B cell (primary cell): ENCODE measurements around the gene ESPL1. TPM values are rescaled to one million over a fixed set of nuclear protein-coding genes. Genes with fewer than 3 reads are reported as not detected.
A peak's percentile ranks its signal among the peaks of the same experiment; 100 is the strongest.

Experiments used
- ATAC-seq: fragments of 200-7000 bp; cut with Tn5 transposase; one replicate; pipeline ENCODE4 v1.10.0; 2021; ENCODE audit warnings: low read depth, mild to moderate bottlenecking, moderate number of reproducible peaks, moderate library complexity
- CTCF ChIA-PET: fragments of 350-600 bp; sonication (Branson Sonifier 250); formaldehyde crosslinking; loops from one replicate; lab custom pipeline; 2021; ENCODE audit warnings: antibody characterized with exemption, inconsistent platforms; lab: Charles Lee
- POLR2A ChIA-PET: fragments of 350-600 bp; sonication (Branson Sonifier 250); formaldehyde crosslinking; loops from one replicate; lab custom pipeline; 2021; ENCODE audit warnings: antibody characterized with exemption; lab: Charles Lee
- DNase-seq: peaks from one replicate; pipeline ENCODE4 v3.0.0; 2013
- H2AFZ ChIP-seq: 2 replicates; pipeline ENCODE4 v1.6.1; 2012; ENCODE audit warnings: mild to moderate bottlenecking, low read depth, low read length; ENCODE audit not compliant: insufficient read depth, poor library complexity, severe bottlenecking
- H3K27ac ChIP-seq, 2 donors: 1 replicate in 1 of 2; 2 replicates in 1 of 2; pipeline ENCODE4 v1.5.1; 2012 to 2013; ENCODE audit warnings: low read length in 2 of 2, mild to moderate bottlenecking in 2 of 2, moderate library complexity in 1 of 2
- H3K27me3 ChIP-seq, 4 experiments: fragments of 200-600 bp in 1 of 4; sonication (generic) in 1 of 4; replicated peaks in 1 of 4; 1 replicate in 2 of 4; 2 replicates in 2 of 4; pipeline versions ENCODE4 v1.6.1 to v1.7.0; 2013 to 2016; ENCODE audit warnings: low read length in 3 of 4, mild to moderate bottlenecking in 2 of 4, mixed read lengths in 1 of 4, moderate library complexity in 1 of 4; ENCODE audit not compliant: insufficient read depth in 4 of 4, control insufficient read depth in 3 of 4; ENCODE audit errors: control extremely low read depth in 1 of 4
- H3K36me3 ChIP-seq, 2 experiments: replicated peaks in 1 of 2; 1 replicate in 1 of 2; 2 replicates in 1 of 2; pipeline versions ENCODE4 v1.6.1 to v1.7.1; 2013; ENCODE audit warnings: low read length in 1 of 2; ENCODE audit not compliant: insufficient read depth in 2 of 2, control insufficient read depth in 1 of 2; ENCODE audit errors: control extremely low read depth in 1 of 2, extremely low read depth in 1 of 2
- H3K4me1 ChIP-seq, 2 donors: fragments of 200-600 bp in 1 of 2; sonication (generic) in 1 of 2; 1 replicate in 1 of 2; 2 replicates in 1 of 2; pipeline versions ENCODE4 v1.5.1 to v1.6.1; 2013 to 2017; ENCODE audit warnings: low read length in 2 of 2; ENCODE audit not compliant: control insufficient read depth in 2 of 2, insufficient read depth in 2 of 2
- H3K4me2 ChIP-seq: replicated peaks from 2 replicates; pipeline ENCODE3; 2012; ENCODE audit warnings: mild to moderate bottlenecking, low read depth, low read length; ENCODE audit not compliant: poor library complexity, severe bottlenecking
- H3K4me3 ChIP-seq, 5 experiments: fragments of 200-600 bp in 1 of 5; sonication (generic) in 1 of 5; 1 replicate in 3 of 5; 2 replicates in 2 of 5; pipeline versions ENCODE4 v1.5.1 to v1.7.0; 2011 to 2016; ENCODE audit warnings: low read length in 4 of 5, mild to moderate bottlenecking in 4 of 5, low read depth in 2 of 5, control low read depth in 1 of 5, moderate library complexity in 1 of 5; ENCODE audit not compliant: insufficient read depth in 1 of 5; ENCODE audit errors: control extremely low read depth in 1 of 5, extremely low read depth in 1 of 5
- H3K79me2 ChIP-seq: fragments of 200-600 bp; sonication (generic); one replicate; pipeline ENCODE4 v1.6.0; 2016; ENCODE audit warnings: low read length; ENCODE audit not compliant: control insufficient read depth, insufficient read depth
- H3K9ac ChIP-seq: fragments of 200-600 bp; sonication (generic); 2 replicates; pipeline ENCODE4 v1.6.1; 2017; ENCODE audit warnings: mild to moderate bottlenecking, low read length, moderate library complexity
- H3K9me3 ChIP-seq, 3 donors: one replicate each; pipeline versions ENCODE4 v1.6.1 to v1.7.1; 2013; ENCODE audit warnings: low read length in 2 of 3; ENCODE audit not compliant: control insufficient read depth in 2 of 3, insufficient read depth in 1 of 3; ENCODE audit errors: control extremely low read depth in 1 of 3
- H4K20me1 ChIP-seq: 2 replicates; pipeline ENCODE4 v1.6.0; 2012; ENCODE audit warnings: mild to moderate bottlenecking, low read length; ENCODE audit not compliant: insufficient read depth, control insufficient read depth, poor library complexity, severe bottlenecking
- H3K27ac Mint-ChIP-seq: one replicate; pipeline ENCODE4 v1.8.0; 2021; ENCODE audit warnings: mixed read lengths
- H3K27me3 Mint-ChIP-seq: one replicate; pipeline ENCODE4 v1.8.0; 2021; ENCODE audit warnings: mixed read lengths
- H3K4me1 Mint-ChIP-seq: one replicate; pipeline ENCODE4 v1.8.0; 2021; ENCODE audit warnings: mixed read lengths
- H3K4me3 Mint-ChIP-seq: one replicate; pipeline ENCODE4 v1.8.0; 2021; ENCODE audit warnings: mixed read lengths
- H3K9me3 Mint-ChIP-seq: one replicate; pipeline ENCODE4 v1.8.0; 2022; ENCODE audit warnings: mixed read lengths; ENCODE audit not compliant: insufficient read depth
- CTCF ChIP-seq: fragments of 200-600 bp; IDR thresholded peaks from one replicate; pipeline ENCODE4 v1.8.0; 2022; ENCODE audit warnings: antibody characterized with exemption, mild to moderate bottlenecking
- EZH2 ChIP-seq: IDR thresholded peaks from 2 replicates; pipeline ENCODE4 v1.6.1; 2012; ENCODE audit warnings: borderline replicate concordance, low read depth, mild to moderate bottlenecking, moderate library complexity, low read length; ENCODE audit not compliant: insufficient read depth, poor library complexity, severe bottlenecking
- WGBS: methylation state at CpG from one replicate; pipeline ENCODE4 v1.1.5; 2013; ENCODE audit warnings: missing lambda C conversion rate; ENCODE audit not compliant: insufficient coverage; 5-methylcytosine and 5-hydroxymethylcytosine counted together
- intact Hi-C: fragments of 100-400 bp; cut with micrococcal nuclease; formaldehyde crosslinking; loops from one replicate; pipeline ENCODE4 v1.10.0; 2022
- polyA plus RNA-seq: library from polyadenylated mRNA; depleted of rRNA; stranded (reverse); fragments of >200 nt; gene quantifications from 2 replicates; pipeline ENCODE4 v1.2.3, GENCODE V29; 2012
- total RNA-seq, 2 donors: library from RNA; stranded (reverse); fragments of 120-200 nt in 1 of 2; gene quantifications; 1 replicate in 1 of 2; 2 replicates in 1 of 2; pipeline versions ENCODE4 v1.2.3 to v1.2.4, GENCODE V29; 2013 to 2022

Gene ESPL1
- total and polyA plus RNA-seq, 2 donors (not counting 1 experiment from before 2014, with no cell fraction given), result 0.88 to 2.4 TPM

- DNase-seq (peak; percentile 54), ATAC-seq (no peak)
- Histone ChIP-seq H3K27ac (no peak overlapping the region), H3K9ac (peak overlapping the region; percentile 16), H3K4me1 (peaks cover 34 to 46% of the 10 kb centered on the region in 2 donors), H2AFZ (peak overlapping the region; percentile 40), H3K4me2 (peak overlapping the region; percentile 85), H3K27me3 (peaks cover 0 to 11% (median 2%) of the 10 kb centered on the region in 4 experiments), H3K4me3 (peak overlapping the region; percentile 17 to 53 (median 37)), H3K36me3 (no peaks in the 10 kb centered on the region), H4K20me1 (no peaks in the 10 kb centered on the region), H3K79me2 (no peaks in the 10 kb centered on the region), H3K9me3 (peaks cover 0 to 3% (median 0%) of the 10 kb centered on the region in 3 donors)
- TF ChIP-seq EZH2 (no peak), CTCF (no peak)
- WGBS, result 26% methylated on average over 4 of the region's 11 CpGs
- ChIA-PET POLR2A (no interaction called here), CTCF (interaction anchor here (0.9 to 2.0 kb wide), 7 partner anchors 13 to 54 kb away, joined by 3 to 14 read pairs (median 4); partner anchors contain the start of gene ESPL1)
- intact Hi-C loops, result no loop called here
- H3K4me3 Mint-ChIP-seq, result peak overlapping the region; percentile 88
- no peaks in the 10 kb centered on the region for H3K9me3 Mint-ChIP-seq
- H3K4me1 Mint-ChIP-seq, result peaks cover 43% of the 10 kb centered on the region
- H3K27me3 Mint-ChIP-seq, result peaks cover 6% of the 10 kb centered on the region
- peak overlapping the region; percentile 77 for H3K27ac Mint-ChIP-seq
These were observed 35.2 kb upstream of the ESPL1 start for GRCh38 chr12:53232646-53233461.

- H3K79me2 ChIP-seq, result no peaks in the 10 kb centered on the region
- peaks cover 43% of the 10 kb centered on the region for H3K4me1 Mint-ChIP-seq
- TF ChIP-seq CTCF (no peak), EZH2 (no peak)
- POLR2A ChIA-PET, result no interaction called here
- peak overlapping the region; percentile 52 for H3K4me3 Mint-ChIP-seq
- intact Hi-C loops, result no loop called here
- no peaks in the 10 kb centered on the region for H3K36me3 ChIP-seq
- no peak overlapping the region for H3K4me2 ChIP-seq
- peak overlapping the region; percentile 68 for H3K27ac Mint-ChIP-seq
- ATAC-seq (no peak), DNase-seq (no peak)
- H3K27me3 ChIP-seq, result peaks cover 0 to 11% (median 2%) of the 10 kb centered on the region in 4 experiments
- no peak overlapping the region for H3K27ac ChIP-seq
- H4K20me1 ChIP-seq, result no peaks in the 10 kb centered on the region
- 69% methylated on average over 5 of the region's 7 CpGs for WGBS
- no peak overlapping the region for H2AFZ ChIP-seq
- peaks cover 34 to 46% of the 10 kb centered on the region in 2 donors for H3K4me1 ChIP-seq
- H3K4me3 ChIP-seq, result no peak overlapping the region
- H3K9ac ChIP-seq, result no peak overlapping the region
- H3K9me3 Mint-ChIP-seq, result no peaks in the 10 kb centered on the region
- CTCF ChIA-PET, result interaction anchor here (1.0 to 2.0 kb wide), 7 partner anchors 14 to 55 kb away, joined by 3 to 14 read pairs (median 4); partner anchors contain the start of gene ESPL1
- peaks cover 6% of the 10 kb centered on the region for H3K27me3 Mint-ChIP-seq
- peaks cover 0 to 3% (median 0%) of the 10 kb centered on the region in 3 donors for H3K9me3 ChIP-seq
These were observed 34.4 kb upstream of the ESPL1 start for GRCh38 chr12:53233671-53234121.
